WTC11 (cell line): ENCODE measurements around the gene SYNC. TPM values are rescaled to one million over a fixed set of nuclear protein-coding genes. Genes with fewer than 3 reads are reported as not detected.
A peak's percentile ranks its signal among the peaks of the same experiment; 100 is the strongest.

Experiments
- ATAC-seq: fragments of 200-7000 bp; cut with Tn5 transposase; 2 replicates; pipeline ENCODE4 v1.10.0; 2021; ENCODE audit warnings: mild to moderate bottlenecking, moderate library complexity
- CTCF ChIA-PET: fragments of 300-600 bp; sonication (Branson Sonifier 250); formaldehyde crosslinking; loops from one replicate; lab custom pipeline; 2021; ENCODE audit warnings: antibody characterized with exemption; lab: Charles Lee
- POLR2A ChIA-PET: fragments of 350-600 bp; sonication (Branson Sonifier 250); formaldehyde crosslinking; loops from one replicate; lab custom pipeline; 2021; ENCODE audit warnings: antibody characterized with exemption; lab: Charles Lee
- DNase-seq: peaks from one replicate; pipeline ENCODE4 v3.0.0; 2021; ENCODE audit warnings: low spot score
- H3K27ac Mint-ChIP-seq: 2 replicates; pipeline ENCODE4 v1.8.0; 2021; ENCODE audit warnings: mixed read lengths
- H3K27me3 Mint-ChIP-seq: 2 replicates; pipeline ENCODE4 v1.8.0; 2021; ENCODE audit warnings: low read depth, mild to moderate bottlenecking, moderate library complexity, mixed read lengths
- H3K36me3 Mint-ChIP-seq: 2 replicates; pipeline ENCODE4 v1.8.0; 2021; ENCODE audit warnings: mixed read lengths
- H3K4me1 Mint-ChIP-seq: 2 replicates; pipeline ENCODE4 v1.8.0; 2022; ENCODE audit warnings: mixed read lengths
- H3K4me3 Mint-ChIP-seq: 2 replicates; pipeline ENCODE4 v1.8.0; 2021; ENCODE audit warnings: mild to moderate bottlenecking, moderate library complexity, mixed read lengths
- H3K9me3 Mint-ChIP-seq: 2 replicates; pipeline ENCODE4 v1.8.0; 2021; ENCODE audit warnings: mixed read lengths
- ATF1 ChIP-seq: sonication (generic); formaldehyde crosslinking; IDR thresholded peaks from 2 replicates; pipeline ENCODE4 v1.8.1; 2023; ENCODE audit warnings: mild to moderate bottlenecking, moderate library complexity, missing genetic modification reagents
- ATF2 ChIP-seq: sonication (generic); formaldehyde crosslinking; IDR thresholded peaks from 2 replicates; pipeline ENCODE4 v1.8.1; 2022; ENCODE audit warnings: low read depth, missing genetic modification reagents, borderline replicate concordance
- E2F1 ChIP-seq: sonication (generic); formaldehyde crosslinking; IDR thresholded peaks from 2 replicates; pipeline ENCODE4 v1.8.0; 2022; ENCODE audit warnings: mild to moderate bottlenecking, missing genetic modification reagents
- ELF4 ChIP-seq: sonication (generic); formaldehyde crosslinking; IDR thresholded peaks from 2 replicates; pipeline ENCODE4 v1.8.1; 2022; ENCODE audit warnings: low read depth, mild to moderate bottlenecking, moderate library complexity, missing genetic modification reagents
- EMX1 ChIP-seq: fragments of 250-450 bp; sonication (Bioruptor Pico); IDR thresholded peaks from 2 replicates; pipeline ENCODE4 v1.8.0; 2021; ENCODE audit warnings: mild to moderate bottlenecking
- ESRRA ChIP-seq: sonication (generic); formaldehyde crosslinking; IDR thresholded peaks from 2 replicates; pipeline ENCODE4 v1.8.1; 2022; ENCODE audit warnings: mild to moderate bottlenecking, missing genetic modification reagents, borderline replicate concordance
- FOXJ3 ChIP-seq: sonication (generic); formaldehyde crosslinking; IDR thresholded peaks from 2 replicates; pipeline ENCODE4 v1.9.0; 2021; ENCODE audit warnings: missing genetic modification reagents, mild to moderate bottlenecking, borderline replicate concordance
- HMGA2 ChIP-seq: fragments of 250-450 bp; sonication (Bioruptor Pico); IDR thresholded peaks from 2 replicates; pipeline ENCODE4 v1.4.0; 2021; ENCODE audit warnings: mild to moderate bottlenecking, moderate library complexity
- HMGXB4 ChIP-seq: sonication (generic); formaldehyde crosslinking; IDR thresholded peaks from 2 replicates; pipeline ENCODE4 v1.8.1; 2023; ENCODE audit warnings: mild to moderate bottlenecking, moderate library complexity, missing genetic modification reagents
- MXD4 ChIP-seq: fragments of 250-450 bp; sonication (Bioruptor Pico); IDR thresholded peaks from 2 replicates; pipeline ENCODE4 v1.8.0; 2021; ENCODE audit warnings: mild to moderate bottlenecking, moderate library complexity, borderline replicate concordance
- PREB ChIP-seq: sonication (generic); formaldehyde crosslinking; IDR thresholded peaks from 2 replicates; pipeline ENCODE4 v1.8.1; 2022; ENCODE audit warnings: mild to moderate bottlenecking, missing genetic modification reagents, moderate library complexity, borderline replicate concordance
- SMAD4 ChIP-seq: sonication (generic); formaldehyde crosslinking; IDR thresholded peaks from 2 replicates; pipeline ENCODE4 v1.8.0; 2022; ENCODE audit warnings: mild to moderate bottlenecking, missing genetic modification reagents
- USF1 ChIP-seq: sonication (generic); formaldehyde crosslinking; IDR thresholded peaks from 2 replicates; pipeline ENCODE4 v1.8.0; 2022; ENCODE audit warnings: mild to moderate bottlenecking, missing genetic modification reagents
- USF2 ChIP-seq: sonication (generic); formaldehyde crosslinking; IDR thresholded peaks from 2 replicates; pipeline ENCODE4 v1.8.1; 2023; ENCODE audit warnings: mild to moderate bottlenecking, missing genetic modification reagents, moderate library complexity
- ZBTB43 ChIP-seq: sonication (generic); formaldehyde crosslinking; IDR thresholded peaks from 2 replicates; pipeline ENCODE4 v1.8.1; 2023; ENCODE audit warnings: mild to moderate bottlenecking, missing genetic modification reagents
- ZNF121 ChIP-seq: sonication (generic); formaldehyde crosslinking; IDR thresholded peaks from 2 replicates; pipeline ENCODE4 v1.8.0; 2023; ENCODE audit warnings: missing genetic modification reagents
- ZNF219 ChIP-seq: sonication (generic); formaldehyde crosslinking; IDR thresholded peaks from 2 replicates; pipeline ENCODE4 v1.8.0; 2023; ENCODE audit warnings: missing genetic modification reagents, mild to moderate bottlenecking, borderline replicate concordance
- ZNF317 ChIP-seq: sonication (generic); formaldehyde crosslinking; IDR thresholded peaks from 2 replicates; pipeline ENCODE4 v1.8.1; 2023; ENCODE audit warnings: low read depth, mild to moderate bottlenecking, moderate library complexity, missing genetic modification reagents, borderline replicate concordance
- total RNA-seq: library from RNA; stranded (reverse); gene quantifications from 3 replicates; pipeline ENCODE4 v1.2.3, GENCODE V29; 2021

Gene SYNC
- total RNA-seq, 1 experiment from 2014 or later = 0.09 TPM

GRCh38 chr1:32748926-32749325, 46.4 kb upstream of the SYNC start (continued):
- TF ChIP-seq HMGXB4 (CRISPR knock-in tag) (no peak), PREB (no peak), ELF4 (no peak), SMAD4 (CRISPR knock-in tag) (no peak), USF2 (CRISPR knock-in tag) (no peak), HMGA2 (CRISPR knock-in tag) (no peak), ESRRA (CRISPR knock-in tag) (no peak), ZNF121 (CRISPR knock-in tag) (no peak)

GRCh38 chr1:32748348-32748747, 45.8 kb upstream of the SYNC start:
- ChIA-PET POLR2A (interaction anchor here (1.8 kb wide), 1 partner anchor 36 kb away, joined by 6 read pairs; no protein-coding TSS in a partner anchor), CTCF (no interaction called here)
- no peaks in the 10 kb centered on the region for H3K9me3 Mint-ChIP-seq
- H3K4me3 Mint-ChIP-seq = no peak overlapping the region
- no peak for TF ChIP-seq EMX1 (CRISPR knock-in tag)
- TF ChIP-seq ZBTB43 (CRISPR knock-in tag) = no peak
- no peak for TF ChIP-seq USF1 (CRISPR knock-in tag)
- no peak for TF ChIP-seq ATF2 (CRISPR knock-in tag)
- no peak for TF ChIP-seq FOXJ3 (CRISPR knock-in tag)
- no peak for TF ChIP-seq ZNF219 (CRISPR knock-in tag)
- no peak for TF ChIP-seq E2F1 (CRISPR knock-in tag)
- TF ChIP-seq MXD4 (CRISPR knock-in tag) = no peak
- TF ChIP-seq ZNF121 (CRISPR knock-in tag) = no peak
- TF ChIP-seq ATF1 (CRISPR knock-in tag) = no peak
- no peak for TF ChIP-seq ZNF317
- H3K27me3 Mint-ChIP-seq = no peaks in the 10 kb centered on the region
- peaks cover 21% of the 10 kb centered on the region for H3K4me1 Mint-ChIP-seq
- no peak overlapping the region for H3K27ac Mint-ChIP-seq
- 0 out of 2 replicates have a peak, but pooled peaks cover 3% of the 10 kb centered on the region for H3K36me3 Mint-ChIP-seq
- ATAC-seq = 0 out of 2 replicates have a peak, but pooled peaks have one; percentile 16
- DNase-seq = no peak
